MM.1S (cell line): ENCODE data around the gene RBFOX1.

ENCODE experiments used
- DNase-seq: peaks from one replicate; pipeline ENCODE4 v3.0.0-alpha.2; 2015
- H2AFZ ChIP-seq: fragments of 300-600 bp; sonication (generic); 2 replicates; pipeline ENCODE4 v1.6.0; 2016; ENCODE audit warnings: antibody characterized with exemption, low read length
- H3F3A ChIP-seq: fragments of 300-600 bp; sonication (generic); 2 replicates; pipeline ENCODE4 v1.6.1; 2016; ENCODE audit warnings: mild to moderate bottlenecking, antibody characterized with exemption, low read length, moderate library complexity, mixed read lengths; ENCODE audit not compliant: insufficient read depth
- H3K27ac ChIP-seq: fragments of 300-600 bp; sonication (generic); 2 replicates; pipeline ENCODE4 v1.5.1; 2016; ENCODE audit warnings: mild to moderate bottlenecking, low read length
- H3K27me3 ChIP-seq: fragments of 300-600 bp; sonication (generic); replicated peaks from 2 replicates; pipeline ENCODE4 v1.6.0; 2016; ENCODE audit warnings: low read length; ENCODE audit not compliant: insufficient read depth
- H3K36me3 ChIP-seq: fragments of 300-600 bp; sonication (generic); replicated peaks from 2 replicates; pipeline ENCODE4 v1.6.1; 2016; ENCODE audit warnings: mild to moderate bottlenecking, low read length, mixed read lengths; ENCODE audit not compliant: insufficient read depth
- H3K4me1 ChIP-seq: fragments of 300-600 bp; sonication (generic); 2 replicates; pipeline ENCODE4 v1.6.1; 2016; ENCODE audit warnings: low read length, mixed read lengths
- H3K4me2 ChIP-seq: fragments of 300-600 bp; sonication (generic); 2 replicates; pipeline ENCODE4 v1.6.0; 2016; ENCODE audit warnings: low read depth, low read length
- H3K4me3 ChIP-seq: fragments of 300-600 bp; sonication (generic); 2 replicates; pipeline ENCODE4 v1.5.1; 2016; ENCODE audit warnings: low read length, mixed read lengths
- H3K79me2 ChIP-seq: fragments of 300-600 bp; sonication (generic); 2 replicates; pipeline ENCODE4 v1.6.1; 2016; ENCODE audit warnings: mixed run types, low read length, mixed read lengths
- H3K9ac ChIP-seq: fragments of 300-600 bp; sonication (generic); 2 replicates; pipeline ENCODE4 v1.6.1; 2016; ENCODE audit warnings: low read length, mixed read lengths
- H3K9me2 ChIP-seq: fragments of 300-600 bp; sonication (generic); replicated peaks from 2 replicates; pipeline ENCODE4 v1.6.1; 2016; ENCODE audit warnings: mild to moderate bottlenecking, low read length, mixed read lengths; ENCODE audit not compliant: insufficient read depth
- H3K9me3 ChIP-seq: fragments of 300-600 bp; sonication (generic); replicated peaks from 2 replicates; pipeline ENCODE4 v1.6.1; 2016; ENCODE audit warnings: mild to moderate bottlenecking, low read length, mixed read lengths; ENCODE audit not compliant: insufficient read depth
- H4K20me1 ChIP-seq: fragments of 300-600 bp; sonication (generic); 2 replicates; pipeline ENCODE4 v1.6.1; 2016; ENCODE audit warnings: mild to moderate bottlenecking, low read length, moderate library complexity, mixed read lengths; ENCODE audit not compliant: insufficient read depth
- EZH2 ChIP-seq: fragments of 300-600 bp; sonication (generic); optimal IDR thresholded peaks from 2 replicates; pipeline ENCODE3; 2017; ENCODE audit warnings: low read depth, mild to moderate bottlenecking, antibody characterized with exemption, low read length, mixed read lengths
- EZH2phosphoT487 ChIP-seq: fragments of 300-600 bp; sonication (generic); IDR thresholded peaks from 2 replicates; pipeline ENCODE4 v1.6.1; 2018; ENCODE audit warnings: antibody characterized with exemption, low read length
- TF ChIP-seq, protein P1 (sequence below): fragments of 300-600 bp; sonication (generic); IDR thresholded peaks from 2 replicates; pipeline ENCODE4 v1.5.1; 2016; ENCODE audit warnings: antibody characterized with exemption, low read length, mixed read lengths

RBFOX1 gene

DNA sequence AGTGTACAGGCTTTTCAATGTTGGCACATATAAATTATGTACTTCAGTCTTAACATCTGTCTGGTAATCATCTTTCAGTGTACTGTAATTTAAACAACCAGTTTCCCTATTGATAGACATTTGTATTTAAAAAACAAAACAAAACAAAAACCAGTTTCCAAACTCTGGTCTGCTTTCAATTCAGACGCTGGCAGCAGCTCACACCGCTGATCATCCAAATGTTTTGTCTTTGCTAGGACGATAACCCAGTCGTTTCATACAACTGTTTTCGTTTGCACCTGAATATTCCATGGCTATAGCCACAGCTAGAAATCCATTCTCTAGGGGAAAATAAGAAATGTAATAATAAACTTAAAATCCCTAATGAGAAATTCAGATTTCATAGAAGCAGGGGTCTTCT, 47.8 kb downstream of the RBFOX1 start:
- H3K4me1 ChIP-seq = no peaks in the 10 kb centered on the region
- H3K9me2 ChIP-seq = no peaks in the 10 kb centered on the region
- H3K27ac ChIP-seq = no peak overlapping the region
- H3K9me3 ChIP-seq = no peaks in the 10 kb centered on the region
- H3K27me3 ChIP-seq = no peaks in the 10 kb centered on the region
- DNase-seq = no peak
- no peak overlapping the region for H3K4me2 ChIP-seq
- H3F3A ChIP-seq = no peaks in the 10 kb centered on the region
- no peak overlapping the region for H3K9ac ChIP-seq
- H3K79me2 ChIP-seq = no peaks in the 10 kb centered on the region
- H2AFZ ChIP-seq = no peak overlapping the region
- H3K4me3 ChIP-seq = no peak overlapping the region
- H3K36me3 ChIP-seq = no peaks in the 10 kb centered on the region
- TF ChIP-seq, protein P1, sequence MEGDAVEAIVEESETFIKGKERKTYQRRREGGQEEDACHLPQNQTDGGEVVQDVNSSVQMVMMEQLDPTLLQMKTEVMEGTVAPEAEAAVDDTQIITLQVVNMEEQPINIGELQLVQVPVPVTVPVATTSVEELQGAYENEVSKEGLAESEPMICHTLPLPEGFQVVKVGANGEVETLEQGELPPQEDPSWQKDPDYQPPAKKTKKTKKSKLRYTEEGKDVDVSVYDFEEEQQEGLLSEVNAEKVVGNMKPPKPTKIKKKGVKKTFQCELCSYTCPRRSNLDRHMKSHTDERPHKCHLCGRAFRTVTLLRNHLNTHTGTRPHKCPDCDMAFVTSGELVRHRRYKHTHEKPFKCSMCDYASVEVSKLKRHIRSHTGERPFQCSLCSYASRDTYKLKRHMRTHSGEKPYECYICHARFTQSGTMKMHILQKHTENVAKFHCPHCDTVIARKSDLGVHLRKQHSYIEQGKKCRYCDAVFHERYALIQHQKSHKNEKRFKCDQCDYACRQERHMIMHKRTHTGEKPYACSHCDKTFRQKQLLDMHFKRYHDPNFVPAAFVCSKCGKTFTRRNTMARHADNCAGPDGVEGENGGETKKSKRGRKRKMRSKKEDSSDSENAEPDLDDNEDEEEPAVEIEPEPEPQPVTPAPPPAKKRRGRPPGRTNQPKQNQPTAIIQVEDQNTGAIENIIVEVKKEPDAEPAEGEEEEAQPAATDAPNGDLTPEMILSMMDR = no peak
- TF ChIP-seq EZH2 = no peak
- no peak for TF ChIP-seq EZH2phosphoT487
- H4K20me1 ChIP-seq = no peaks in the 10 kb centered on the region

DNA sequence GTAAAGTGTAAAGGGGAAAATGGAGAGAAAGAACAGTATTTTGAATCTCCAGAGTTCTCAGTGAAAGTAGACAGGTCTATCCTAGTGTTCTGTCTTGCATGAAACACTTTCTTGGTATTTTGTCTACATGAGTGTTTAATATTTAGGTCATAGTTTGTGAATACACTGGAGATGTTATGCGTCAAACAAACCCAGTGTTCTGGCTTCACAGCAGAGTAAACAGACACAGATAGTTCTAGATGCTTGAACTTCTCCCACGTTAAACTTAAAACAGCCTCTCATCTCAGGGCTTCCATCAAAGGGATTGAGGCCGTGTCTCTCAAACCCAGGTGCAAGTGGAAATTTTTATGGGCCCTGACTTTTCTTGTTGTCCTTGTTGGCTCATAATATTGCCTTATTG, 48.3 kb downstream of the RBFOX1 start:
- Histone ChIP-seq H3K9ac (no peak overlapping the region), H3K27ac (no peak overlapping the region), H2AFZ (no peak overlapping the region), H3K4me3 (no peak overlapping the region), H3K9me2 (no peaks in the 10 kb centered on the region), H4K20me1 (no peaks in the 10 kb centered on the region), H3K36me3 (no peaks in the 10 kb centered on the region), H3F3A (no peaks in the 10 kb centered on the region), H3K27me3 (no peaks in the 10 kb centered on the region), H3K79me2 (no peaks in the 10 kb centered on the region), H3K9me3 (no peaks in the 10 kb centered on the region), H3K4me2 (no peak overlapping the region), H3K4me1 (no peaks in the 10 kb centered on the region)
- TF ChIP-seq EZH2 (no peak), EZH2phosphoT487 (no peak)
- TF ChIP-seq, protein P1 = no peak
- DNase-seq = no peak

- H3K4me1 ChIP-seq = no peaks in the 10 kb centered on the region
- no peak overlapping the region for H2AFZ ChIP-seq
- H3K36me3 ChIP-seq = no peaks in the 10 kb centered on the region
- no peaks in the 10 kb centered on the region for H3K9me2 ChIP-seq
- no peak overlapping the region for H3K9ac ChIP-seq
- no peaks in the 10 kb centered on the region for H3K79me2 ChIP-seq
- H3K27ac ChIP-seq = no peak overlapping the region
- TF ChIP-seq, protein P1 = no peak
- TF ChIP-seq EZH2 (no peak), EZH2phosphoT487 (no peak)
- H3K27me3 ChIP-seq = no peaks in the 10 kb centered on the region
- H4K20me1 ChIP-seq = no peaks in the 10 kb centered on the region
- no peaks in the 10 kb centered on the region for H3K9me3 ChIP-seq
- H3K4me3 ChIP-seq = no peak overlapping the region
- H3F3A ChIP-seq = no peaks in the 10 kb centered on the region
- H3K4me2 ChIP-seq = no peak overlapping the region
- no peak for DNase-seq
Observed at GRCh38 chr16:7381671-7382070, 49.0 kb downstream of the RBFOX1 start.
